Endothelial cell of umbilical vein (primary cell): ENCODE measurements around the gene DNMT1. TPM values are rescaled to one million over a fixed set of nuclear protein-coding genes. Genes with fewer than 3 reads are reported as not detected.

Experiments used
- BruUV-seq: library from RNA; stranded (reverse); fragments of 400-500 nt; replicated peaks from 2 replicates; lab custom pipeline; 2021; lab: Mats Ljungman, UMichigan
- CTCF ChIA-PET: fragments of 300-600, 350-600 bp; sonication (Branson Sonifier 250); formaldehyde crosslinking; loops from one replicate; lab custom pipeline; 2021; ENCODE audit warnings: antibody characterized with exemption, inconsistent platforms; lab: Charles Lee
- POLR2A ChIA-PET: fragments of 300-600, 350-600 bp; sonication (Branson Sonifier 250); formaldehyde crosslinking; loops from one replicate; lab custom pipeline; 2021; ENCODE audit warnings: antibody characterized with exemption, inconsistent platforms; lab: Charles Lee
- DNase-seq: peaks from one replicate; pipeline ENCODE4 v3.0.0-alpha.2; 2011; ENCODE audit warnings: low read depth, low spot score
- FAIRE-seq: peaks from 2 replicates; lab custom pipeline; 2011; peaks lifted over from hg19 to GRCh38; lab: Jason Lieb, UNC
- H2AFZ ChIP-seq: 2 replicates; pipeline ENCODE4 v1.6.0; 2012; ENCODE audit warnings: low read depth, low read length, control low read depth, inconsistent platforms
- H3K27ac ChIP-seq: 2 replicates; pipeline ENCODE4 v1.5.1; 2011; ENCODE audit warnings: low read depth, mild to moderate bottlenecking, control low read depth, low read length, moderate library complexity; ENCODE audit not compliant: insufficient read depth
- H3K27me3 ChIP-seq, 2 experiments: 2 replicates each; pipeline versions ENCODE4 v1.6.0 to v1.6.1; 2011; ENCODE audit warnings: low read length in 2 of 2, mixed read lengths in 1 of 2; ENCODE audit not compliant: control insufficient read depth in 2 of 2, insufficient read depth in 2 of 2
- H3K36me3 ChIP-seq, 2 experiments: 2 replicates in 1 of 2; 3 replicates in 1 of 2; pipeline ENCODE4 v1.5.1; 2011; ENCODE audit warnings: low read length in 2 of 2, mild to moderate bottlenecking in 1 of 2, moderate library complexity in 1 of 2; ENCODE audit not compliant: control insufficient read depth in 2 of 2, insufficient read depth in 2 of 2; ENCODE audit errors: extremely low read depth in 1 of 2
- H3K4me1 ChIP-seq: 3 replicates; pipeline ENCODE4 v1.5.1; 2011; ENCODE audit warnings: mild to moderate bottlenecking, low read length; ENCODE audit not compliant: control insufficient read depth, insufficient read depth; ENCODE audit errors: extremely low read depth
- H3K4me2 ChIP-seq: 2 replicates; pipeline ENCODE4 v1.6.1; 2011; ENCODE audit warnings: low read length, control low read depth, mixed read lengths; ENCODE audit not compliant: insufficient read depth
- H3K4me3 ChIP-seq, 3 experiments: fragments of 200-600 bp in 1 of 3; sonication (generic), shearing (Covaris generic) in 1 of 3; replicated peaks in 1 of 3; 2 replicates each; pipeline ENCODE4 v1.5.1; 2011 to 2016; ENCODE audit warnings: control low read depth in 3 of 3, low read length in 3 of 3, mild to moderate bottlenecking in 2 of 3, inconsistent platforms in 1 of 3, low read depth in 1 of 3, moderate library complexity in 1 of 3; ENCODE audit not compliant: insufficient read depth in 1 of 3
- H3K79me2 ChIP-seq: 2 replicates; pipeline ENCODE4 v1.6.0; 2012; ENCODE audit warnings: low read length, inconsistent platforms; ENCODE audit not compliant: control insufficient read depth, insufficient read depth
- H3K9ac ChIP-seq: replicated peaks from 2 replicates; pipeline ENCODE3; 2011; ENCODE audit warnings: low read length, control low read depth; ENCODE audit not compliant: insufficient read depth; ENCODE audit errors: extremely low read depth
- H3K9me1 ChIP-seq: replicated peaks from 3 replicates; pipeline ENCODE4 v1.6.0; 2011; ENCODE audit warnings: mild to moderate bottlenecking, low read length; ENCODE audit not compliant: control insufficient read depth, insufficient read depth; ENCODE audit errors: extremely low read depth
- H3K9me3 ChIP-seq: replicated peaks from 2 replicates; pipeline ENCODE4 v1.5.1; 2012; ENCODE audit warnings: low read length, inconsistent platforms; ENCODE audit not compliant: control insufficient read depth, insufficient read depth
- H4K20me1 ChIP-seq: replicated peaks from 2 replicates; pipeline ENCODE3; 2011; ENCODE audit warnings: mild to moderate bottlenecking, low read length; ENCODE audit not compliant: control insufficient read depth, insufficient read depth; ENCODE audit errors: extremely low read depth
- EZH2 ChIP-seq: IDR thresholded peaks from 2 replicates; pipeline ENCODE4 v1.6.1; 2012; ENCODE audit warnings: borderline replicate concordance, low read depth, mild to moderate bottlenecking, moderate library complexity, low read length, inconsistent platforms; ENCODE audit not compliant: severe bottlenecking
- FOS ChIP-seq: IDR thresholded peaks from 2 replicates; pipeline ENCODE4 v1.6.1; 2011; ENCODE audit warnings: mild to moderate bottlenecking, low read length, moderate library complexity, borderline replicate concordance; ENCODE audit not compliant: insufficient read depth
- GATA2 ChIP-seq: IDR thresholded peaks from 2 replicates; pipeline ENCODE4 v1.7.0; 2011; ENCODE audit warnings: low read depth, mild to moderate bottlenecking, moderate library complexity, mixed read lengths, low read length; ENCODE audit not compliant: insufficient read length, insufficient read depth
- JUN ChIP-seq: IDR thresholded peaks from 2 replicates; pipeline ENCODE4 v1.6.1; 2011; ENCODE audit warnings: borderline replicate concordance, low read depth; ENCODE audit not compliant: insufficient read length, insufficient read depth
- MYC ChIP-seq: IDR thresholded peaks from one replicate; pipeline ENCODE4 v1.6.1; 2011; ENCODE audit warnings: mild to moderate bottlenecking, low read depth, low read length
- POLR2A ChIP-seq: IDR thresholded peaks from 2 replicates; pipeline ENCODE4 v1.6.1; 2012; ENCODE audit warnings: low read depth, mild to moderate bottlenecking, control low read depth, low read length
- POLR2AphosphoS5 ChIP-seq: IDR thresholded peaks from 2 replicates; pipeline ENCODE4 v1.6.1; 2012; ENCODE audit warnings: low read depth, mild to moderate bottlenecking, control low read depth, low read length, moderate library complexity; ENCODE audit not compliant: insufficient read depth
- dilution Hi-C: fragments of 300-500 bp; cut with MboI; formaldehyde crosslinking; loops from one replicate; pipeline ENCODE4 v1.15.0; 2019; ENCODE audit warnings: low sequenced_read_pairs; ENCODE audit not compliant: extremely low pct_ligation_motif_present
- intact Hi-C: fragments of 100-400 bp; cut with micrococcal nuclease; formaldehyde crosslinking; loops from one replicate; pipeline ENCODE4 v1.10.0; 2022
- polyA plus RNA-seq, 4 experiments: library from polyadenylated mRNA; depleted of rRNA in 3 of 4; stranded (reverse) in 3 of 4; unstranded in 1 of 4; fragments of >200 nt; gene quantifications; 2 replicates each; pipeline versions ENCODE4 v1.2.1 to v1.2.3, GENCODE V29; 2011 to 2012; ENCODE audit warnings: missing spikeins in 1 of 4
- total RNA-seq: library from RNA; stranded (reverse); gene quantifications from 2 replicates; pipeline ENCODE4 v1.2.3, GENCODE V29; 2021
- TF ChIP-seq, protein P1 (sequence below), 2 donors: IDR thresholded peaks; 1 replicate in 1 of 2; 2 replicates in 1 of 2; pipeline ENCODE4 v1.5.1; 2011; ENCODE audit warnings: low read length in 2 of 2, mild to moderate bottlenecking in 2 of 2, moderate library complexity in 2 of 2, control low read depth in 1 of 2, inconsistent platforms in 1 of 2, low read depth in 1 of 2; ENCODE audit not compliant: insufficient read depth in 1 of 2; ENCODE audit errors: extremely low read depth in 1 of 2
- TF ChIP-seq, protein P2 (sequence below): IDR thresholded peaks from 2 replicates; pipeline ENCODE4 v1.6.1; 2011; ENCODE audit not compliant: insufficient read depth, insufficient read length

DNMT1 gene
- total and polyA plus RNA-seq, 2 donors (not counting 3 experiments of a cell fraction or from before 2014, with no cell fraction given), result 53.4 to 165 TPM

DNA sequence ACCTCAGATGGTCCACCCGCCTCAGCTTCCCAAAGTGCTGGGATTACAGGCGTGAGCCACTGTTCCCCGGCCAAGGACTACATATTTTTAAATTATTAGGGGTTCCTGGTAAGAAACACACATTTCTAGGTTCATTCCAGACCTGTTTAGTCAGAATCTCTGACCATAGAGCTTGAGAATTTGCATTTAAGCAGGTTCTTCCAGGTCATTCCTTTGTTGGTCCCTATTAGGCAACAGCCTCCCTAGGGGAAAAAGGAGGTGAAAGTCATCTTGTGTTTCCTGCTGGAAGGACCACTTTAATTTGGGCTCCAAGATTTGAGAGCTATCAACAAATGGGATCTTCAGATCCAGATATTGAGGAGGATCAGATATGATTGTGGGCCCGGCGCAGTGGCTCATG lies 20.0 kb upstream of the DNMT1 start:
- Histone ChIP-seq H3K36me3 (no peaks in the 10 kb centered on the region), H3K9me3 (no peaks in the 10 kb centered on the region), H2AFZ (no peak overlapping the region), H3K9me1 (no peaks in the 10 kb centered on the region), H3K27ac (no peak overlapping the region), H3K4me3 (no peak overlapping the region), H3K27me3 (no peaks in the 10 kb centered on the region), H3K4me2 (no peak overlapping the region), H3K79me2 (no peaks in the 10 kb centered on the region), H3K9ac (no peak overlapping the region), H4K20me1 (no peaks in the 10 kb centered on the region), H3K4me1 (no peaks in the 10 kb centered on the region)
- ChIA-PET CTCF (interaction anchor here (1.6 to 2.2 kb wide), 2 partner anchors 13 to 35 kb away, joined by 4 to 6 read pairs; no protein-coding TSS in a partner anchor), POLR2A (no interaction called here)
- DNase-seq (no peak), FAIRE-seq (no peak)
- TF ChIP-seq FOS (no peak), JUN (no peak), POLR2A (no peak), MYC (no peak), EZH2 (no peak), GATA2 (no peak), POLR2AphosphoS5 (no peak)
- TF ChIP-seq, protein P1, sequence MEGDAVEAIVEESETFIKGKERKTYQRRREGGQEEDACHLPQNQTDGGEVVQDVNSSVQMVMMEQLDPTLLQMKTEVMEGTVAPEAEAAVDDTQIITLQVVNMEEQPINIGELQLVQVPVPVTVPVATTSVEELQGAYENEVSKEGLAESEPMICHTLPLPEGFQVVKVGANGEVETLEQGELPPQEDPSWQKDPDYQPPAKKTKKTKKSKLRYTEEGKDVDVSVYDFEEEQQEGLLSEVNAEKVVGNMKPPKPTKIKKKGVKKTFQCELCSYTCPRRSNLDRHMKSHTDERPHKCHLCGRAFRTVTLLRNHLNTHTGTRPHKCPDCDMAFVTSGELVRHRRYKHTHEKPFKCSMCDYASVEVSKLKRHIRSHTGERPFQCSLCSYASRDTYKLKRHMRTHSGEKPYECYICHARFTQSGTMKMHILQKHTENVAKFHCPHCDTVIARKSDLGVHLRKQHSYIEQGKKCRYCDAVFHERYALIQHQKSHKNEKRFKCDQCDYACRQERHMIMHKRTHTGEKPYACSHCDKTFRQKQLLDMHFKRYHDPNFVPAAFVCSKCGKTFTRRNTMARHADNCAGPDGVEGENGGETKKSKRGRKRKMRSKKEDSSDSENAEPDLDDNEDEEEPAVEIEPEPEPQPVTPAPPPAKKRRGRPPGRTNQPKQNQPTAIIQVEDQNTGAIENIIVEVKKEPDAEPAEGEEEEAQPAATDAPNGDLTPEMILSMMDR (IDR thresholded peaks at IDR 0.05; ENCODE audit: extremely low read depth in 1 of 2, insufficient read depth in 1 of 2, low read depth in 1 of 2, low read length in 2 of 2), result no peak
- TF ChIP-seq, protein P2, sequence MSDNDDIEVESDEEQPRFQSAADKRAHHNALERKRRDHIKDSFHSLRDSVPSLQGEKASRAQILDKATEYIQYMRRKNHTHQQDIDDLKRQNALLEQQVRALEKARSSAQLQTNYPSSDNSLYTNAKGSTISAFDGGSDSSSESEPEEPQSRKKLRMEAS, result no peak
- dilution Hi-C loops, result no loop called here
- no TSS peak for BruUV-seq
- intact Hi-C loops, result no loop called here
